AG04450 (cell line): ENCODE data around the gene FGD5. TPM values are rescaled to one million over a fixed set of nuclear protein-coding genes. Genes with fewer than 3 reads are reported as not detected.
A peak's percentile ranks its signal among the peaks of the same experiment; 100 is the strongest.

ENCODE experiments used
- CTCF ChIA-PET: fragments of 300-600, 350-600 bp; formaldehyde crosslinking; extraction: SDS; loops from one replicate; lab custom pipeline; 2022; ENCODE audit warnings: antibody characterized with exemption, inconsistent platforms; lab: Charles Lee
- POLR2A ChIA-PET: fragments of 350-600 bp; formaldehyde crosslinking; extraction: SDS; loops from one replicate; lab custom pipeline; 2021; ENCODE audit warnings: antibody characterized with exemption, inconsistent platforms; lab: Yijun Ruan, JAX
- DNase-seq: peaks from one replicate; pipeline ENCODE4 v3.0.0-alpha.2; 2011; ENCODE audit warnings: low read depth, low spot score
- H3K27ac ChIP-seq: one replicate; pipeline ENCODE4 v1.5.1; 2012; ENCODE audit warnings: low read depth, low read length, control low read depth
- H3K27me3 ChIP-seq: one replicate; pipeline ENCODE4 v1.6.0; 2012; ENCODE audit warnings: low read length; ENCODE audit not compliant: control insufficient read depth, insufficient read depth
- H3K4me3 ChIP-seq: 2 replicates; pipeline ENCODE4 v1.5.1; 2011; ENCODE audit warnings: mild to moderate bottlenecking, low read depth, low read length, control low read depth
- H3K9me3 ChIP-seq: 2 replicates; pipeline ENCODE4 v1.5.1; 2012; ENCODE audit warnings: low read length; ENCODE audit not compliant: control insufficient read depth, insufficient read depth
- CTCF ChIP-seq: IDR thresholded peaks from 2 replicates; pipeline ENCODE4 v1.5.1; 2011; ENCODE audit warnings: low read depth, low read length, control low read depth, inconsistent platforms
- polyA plus RNA-seq: library from polyadenylated mRNA; depleted of rRNA; stranded (reverse); fragments of >200 nt; gene quantifications from 2 replicates; pipeline ENCODE4 v1.2.3, GENCODE V29; 2011

Gene FGD5
- polyA plus RNA-seq, 1 experiment: not detected

GRCh38 chr3:14837878-14838258 is 19.1 kb downstream of the FGD5 start:
- no peak for TF ChIP-seq CTCF
- Histone ChIP-seq H3K9me3 (no peaks in the 10 kb centered on the region), H3K27ac (peak overlapping the region; percentile 11), H3K4me3 (no peak overlapping the region), H3K27me3 (peaks cover 16% of the 10 kb centered on the region)
- ChIA-PET CTCF (no interaction called here), POLR2A (no interaction called here)
- no peak for DNase-seq

- DNase-seq: no peak
- Histone ChIP-seq H3K27ac (no peak overlapping the region), H3K27me3 (peaks cover 16% of the 10 kb centered on the region), H3K9me3 (no peaks in the 10 kb centered on the region), H3K4me3 (no peak overlapping the region)
- CTCF ChIA-PET: no interaction called here
- POLR2A ChIA-PET: no interaction called here
- TF ChIP-seq CTCF: no peak
These were observed 20.5 kb downstream of the FGD5 start for GRCh38 chr3:14839236-14839635.

DNA sequence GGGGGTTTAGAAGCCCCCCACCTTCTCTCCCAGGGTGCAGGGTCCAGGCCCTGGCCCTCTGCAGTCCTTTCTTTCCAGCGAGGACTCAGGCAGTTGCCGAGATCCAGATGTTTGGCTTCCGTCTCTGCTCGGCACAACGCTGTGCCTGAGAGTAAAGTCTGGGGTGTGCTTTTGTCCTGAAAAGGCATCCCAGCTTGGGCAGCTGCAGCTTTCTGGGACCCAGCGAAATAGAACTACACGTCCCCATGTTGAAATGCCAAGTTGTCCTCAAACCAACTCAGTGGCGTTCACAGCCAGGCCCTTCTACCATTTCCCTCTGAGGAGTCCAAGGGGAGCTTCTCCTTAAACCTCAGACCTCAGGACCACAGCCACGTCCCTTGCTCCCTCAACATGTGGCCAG is 23.1 kb downstream of the FGD5 start:
- Histone ChIP-seq H3K27me3 (peaks cover 18% of the 10 kb centered on the region), H3K27ac (no peak overlapping the region), H3K4me3 (no peak overlapping the region), H3K9me3 (no peaks in the 10 kb centered on the region)
- POLR2A ChIA-PET: no interaction called here
- DNase-seq: no peak
- no peak for TF ChIP-seq CTCF
- CTCF ChIA-PET: no interaction called here

DNA sequence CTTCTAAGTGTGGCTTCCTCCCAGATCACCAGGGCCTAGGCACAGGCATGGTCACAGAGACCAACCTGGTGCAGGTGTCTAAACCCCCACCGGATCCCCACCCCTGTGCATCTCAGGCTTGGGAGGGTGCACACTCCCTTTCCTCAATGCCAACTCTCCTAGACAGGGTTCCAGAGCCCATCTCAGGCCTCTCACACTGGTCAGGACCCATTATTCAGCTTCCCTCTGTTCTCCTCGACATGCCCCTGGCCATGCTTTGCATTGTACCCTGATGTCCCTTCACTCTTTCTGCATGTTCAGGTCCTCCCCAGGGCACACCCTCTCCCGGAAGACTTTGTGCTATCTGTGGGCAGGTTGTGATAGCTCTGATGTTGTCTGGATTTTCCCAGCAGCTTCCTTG is 23.5 kb downstream of the FGD5 start:
- DNase-seq: no peak
- no peaks in the 10 kb centered on the region for H3K9me3 ChIP-seq
- no peak overlapping the region for H3K27ac ChIP-seq
- ChIA-PET POLR2A (no interaction called here), CTCF (no interaction called here)
- no peak for TF ChIP-seq CTCF
- H3K27me3 ChIP-seq: peaks cover 14% of the 10 kb centered on the region
- H3K4me3 ChIP-seq: no peak overlapping the region

GRCh38 chr3:14843321-14843720 is 24.6 kb downstream of the FGD5 start:
- no peak for TF ChIP-seq CTCF

More at GRCh38 chr3:14843321-14843720, 24.6 kb downstream of the FGD5 start:
- no peak overlapping the region for H3K4me3 ChIP-seq
- no peaks in the 10 kb centered on the region for H3K9me3 ChIP-seq
- ChIA-PET CTCF (no interaction called here), POLR2A (no interaction called here)
- H3K27me3 ChIP-seq: peaks cover 14% of the 10 kb centered on the region
- no peak for DNase-seq
- H3K27ac ChIP-seq: no peak overlapping the region
